Ecto neural progenitor cell (in vitro differentiated cells): ENCODE measurements around the gene ITGA1.
"Not testable (repeated sequence)": the region's sequence is repeated elsewhere in the genome, so short reads cannot be mapped to it uniquely, and the experiment has no call there.

ENCODE experiments used
- DNase-seq: peaks from one replicate; pipeline ENCODE4 v3.0.0-alpha.2; 2018; ENCODE audit warnings: low spot score

Gene ITGA1

DNA sequence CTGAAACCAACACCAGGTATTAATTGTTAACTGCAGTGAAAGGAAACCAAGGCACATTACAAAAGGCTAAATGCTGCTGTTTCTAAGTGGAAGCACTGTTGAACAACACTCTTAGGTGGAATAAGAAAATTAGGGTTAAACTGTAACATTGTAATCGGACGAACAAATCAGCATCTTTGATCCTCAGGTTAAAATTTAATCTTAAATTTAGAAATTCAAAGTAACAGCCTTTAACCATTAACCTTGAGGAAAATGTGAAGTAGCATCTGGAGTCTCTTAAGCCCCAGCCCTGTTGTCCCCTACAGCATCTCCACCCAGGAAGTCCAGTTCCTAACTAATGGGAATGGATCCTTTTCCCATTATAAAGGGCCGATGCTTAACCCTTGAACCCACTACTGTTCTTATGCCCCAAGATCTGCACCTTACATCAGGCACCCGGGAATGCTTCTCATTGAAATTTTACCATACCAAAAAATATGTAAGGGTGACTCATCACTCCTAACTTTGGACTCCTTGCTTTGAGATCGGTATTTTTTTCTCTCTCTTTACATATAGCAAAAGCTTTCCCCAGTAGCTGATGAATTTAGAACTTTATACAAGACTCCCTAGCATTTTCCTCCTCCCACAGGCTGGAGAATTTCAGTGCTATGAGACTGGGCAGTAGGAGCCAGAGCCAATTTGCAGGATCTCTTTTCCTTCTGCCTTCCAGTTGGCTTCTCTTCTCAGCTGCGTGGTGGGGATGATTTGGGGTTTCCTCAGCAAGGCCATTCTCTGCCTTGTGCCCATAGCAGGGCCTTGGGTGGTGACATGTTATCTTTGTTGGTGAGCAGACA, 169.4 kb downstream of the ITGA1 start:
- DNase-seq: no peak

DNA sequence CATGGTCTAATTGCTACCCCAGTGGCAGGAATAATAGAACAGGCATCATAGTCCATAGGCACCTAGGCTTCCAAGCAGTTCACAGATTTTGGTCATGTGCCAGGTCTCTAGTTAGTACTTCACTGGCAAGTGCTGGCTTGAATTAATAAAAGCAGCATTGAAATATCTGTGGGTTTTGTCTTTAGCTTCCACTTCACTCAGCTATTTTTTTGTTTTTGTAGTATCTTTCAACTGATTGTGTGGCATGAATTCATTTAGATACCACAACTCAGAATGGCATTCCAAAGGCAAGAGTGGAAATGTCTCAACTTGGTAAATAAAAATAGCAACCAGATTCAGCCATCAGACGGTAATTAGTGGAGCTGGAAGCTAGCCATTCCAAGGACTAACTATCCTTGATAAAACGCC, 173.6 kb downstream of the ITGA1 start:
- DNase-seq: no peak

DNA sequence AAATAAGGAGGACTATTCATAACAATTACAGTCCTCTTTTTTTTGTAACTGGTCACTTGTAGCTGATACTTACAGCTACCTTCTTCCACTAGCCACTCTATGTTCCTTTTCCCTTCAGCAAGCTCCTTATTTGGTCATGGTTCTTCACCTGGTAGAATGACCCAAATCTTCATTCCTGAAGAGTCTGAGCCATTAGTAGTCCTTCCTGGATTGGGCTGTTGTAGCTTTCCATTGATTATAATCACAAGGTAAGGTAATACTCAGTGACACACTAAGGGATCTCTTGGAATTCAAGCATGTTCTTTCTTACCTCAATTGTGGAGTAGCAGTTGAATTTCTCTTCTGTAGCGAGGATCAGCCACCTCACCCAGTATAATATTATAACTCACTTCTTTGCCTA, 175.9 kb downstream of the ITGA1 start:
- no peak for DNase-seq

DNA sequence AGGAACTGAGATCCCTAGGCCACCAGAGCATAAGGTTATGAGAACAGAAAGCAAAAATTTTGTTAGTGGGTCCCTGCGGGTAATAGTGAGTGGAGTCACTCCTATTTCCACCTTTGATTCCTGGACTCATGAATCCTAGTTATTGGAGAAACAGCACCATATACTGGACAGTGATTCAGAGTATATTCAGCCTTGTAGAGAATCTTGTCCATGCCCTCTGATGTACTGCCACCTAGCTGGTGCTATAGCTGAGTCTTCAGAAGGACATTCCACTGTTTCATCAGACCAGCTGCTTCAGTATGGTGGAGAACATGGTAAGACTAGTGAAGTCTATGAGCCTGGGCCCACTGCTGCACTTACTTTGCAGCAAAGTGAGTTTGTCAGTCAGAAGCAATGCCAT, 176.4 kb downstream of the ITGA1 start:
- DNase-seq: no peak

DNA sequence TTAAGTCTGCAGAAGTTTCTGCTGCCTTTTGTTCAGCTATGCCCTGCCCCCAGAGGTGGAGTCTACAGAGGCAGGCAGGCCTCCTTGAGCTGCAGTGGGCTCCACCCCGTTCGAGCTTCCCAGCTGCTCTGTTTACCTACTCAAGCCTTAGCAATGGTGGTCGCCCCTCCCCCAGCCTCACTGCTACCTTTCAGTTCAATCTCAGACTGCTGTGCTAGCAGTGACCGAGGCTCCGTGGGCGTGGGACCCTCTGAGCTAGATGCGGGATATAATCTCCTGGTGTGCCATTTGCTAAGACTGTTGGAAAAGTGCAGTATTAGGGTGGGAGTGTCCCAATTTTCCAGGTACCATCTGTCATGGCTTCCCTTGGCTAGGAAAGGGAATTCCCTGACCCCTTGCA, 188.4 kb downstream of the ITGA1 start:
- not testable (repeated sequence) for DNase-seq

DNA sequence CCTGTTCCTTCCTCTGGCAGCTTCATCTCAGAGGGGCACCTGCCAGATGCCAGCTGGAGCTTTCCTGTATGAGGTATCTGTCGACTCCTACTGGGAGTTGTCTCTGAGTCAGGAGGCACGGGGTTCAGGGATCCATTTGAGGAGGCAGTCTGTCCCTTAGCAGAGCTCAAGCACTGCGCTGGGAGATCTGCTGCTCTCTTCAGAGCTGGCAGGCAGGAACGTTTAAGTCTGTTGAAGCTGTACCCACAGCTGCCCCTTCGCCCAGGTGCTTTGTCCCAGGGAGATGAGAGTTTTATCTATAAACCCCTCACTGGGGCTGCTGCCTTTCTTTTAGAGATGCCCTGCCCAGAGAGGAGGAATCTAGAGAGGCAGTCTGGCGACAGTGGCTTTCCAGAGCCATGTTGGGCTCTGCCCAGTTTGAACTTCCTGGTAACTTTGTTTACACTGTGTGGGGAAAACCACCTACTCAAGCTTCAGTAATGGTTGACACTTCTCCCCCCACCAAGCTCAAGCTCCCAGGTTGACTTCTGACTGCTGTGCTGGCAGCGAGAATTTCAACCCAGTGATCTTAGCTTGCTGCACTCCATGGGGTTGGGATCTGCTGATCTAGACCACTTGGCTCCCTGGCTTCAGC, 189.7 kb downstream of the ITGA1 start:
- DNase-seq: no peak

DNA sequence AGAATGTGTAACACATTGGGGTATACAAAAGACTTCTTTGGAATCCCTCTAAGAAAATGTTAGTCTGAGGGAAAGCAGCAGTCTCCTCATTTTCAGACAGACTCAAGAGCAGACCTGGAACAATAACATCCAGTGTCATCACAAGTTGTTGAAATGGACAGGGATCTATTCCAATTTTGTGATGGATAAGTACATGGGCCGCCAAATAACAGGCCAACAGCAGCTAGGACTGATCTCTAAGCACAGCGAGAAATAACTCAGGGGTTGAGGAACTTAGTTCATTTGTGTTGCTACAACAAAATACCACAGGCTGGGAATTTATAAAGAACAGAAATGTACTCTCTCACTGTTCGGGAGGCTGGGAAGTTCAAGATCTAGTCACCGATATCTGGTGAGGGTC, 193.8 kb downstream of the ITGA1 start:
- no peak for DNase-seq

DNA sequence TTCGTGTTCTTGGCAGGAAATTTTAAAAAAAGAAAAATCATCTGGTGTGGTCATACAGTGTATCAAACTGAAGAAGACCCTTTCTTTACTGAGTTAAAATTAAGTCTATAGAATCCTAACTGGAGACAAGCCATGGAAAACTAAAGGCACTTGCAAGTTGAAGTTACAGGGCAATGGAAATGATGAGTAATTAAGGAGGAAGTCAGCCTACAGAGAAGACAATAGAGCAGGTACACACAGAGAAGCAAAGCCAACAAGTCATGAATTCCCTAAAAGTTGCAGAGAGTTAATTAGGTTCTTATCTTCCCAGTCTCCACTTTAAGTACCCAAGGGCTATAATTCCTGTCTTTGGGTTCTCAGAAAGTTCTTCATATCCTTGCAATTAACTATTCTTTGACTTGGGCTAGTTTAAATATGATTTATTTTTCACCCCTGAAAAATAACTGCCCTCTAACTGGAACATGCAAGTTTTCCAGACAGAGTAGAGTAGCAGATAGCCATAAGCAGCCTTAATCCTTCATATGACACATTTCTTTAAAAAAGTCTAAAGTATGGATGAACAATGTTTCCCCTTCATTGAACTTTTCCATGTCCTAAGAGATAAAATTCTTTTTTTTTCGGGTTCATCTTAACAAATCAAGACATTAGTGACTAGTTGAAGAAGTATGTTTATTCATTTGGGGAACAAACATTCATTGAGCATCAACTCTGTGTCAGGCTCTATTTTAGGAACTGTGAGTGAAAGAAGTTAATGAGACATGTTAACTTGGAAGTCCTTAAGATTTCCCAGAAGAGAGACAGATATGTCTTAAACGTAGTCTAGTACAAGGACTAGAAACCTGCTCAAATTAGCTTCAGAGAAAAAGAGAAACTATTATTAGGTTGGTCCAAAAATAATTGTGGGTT, 196.3 kb downstream of the ITGA1 start:
- DNase-seq: no peak

DNA sequence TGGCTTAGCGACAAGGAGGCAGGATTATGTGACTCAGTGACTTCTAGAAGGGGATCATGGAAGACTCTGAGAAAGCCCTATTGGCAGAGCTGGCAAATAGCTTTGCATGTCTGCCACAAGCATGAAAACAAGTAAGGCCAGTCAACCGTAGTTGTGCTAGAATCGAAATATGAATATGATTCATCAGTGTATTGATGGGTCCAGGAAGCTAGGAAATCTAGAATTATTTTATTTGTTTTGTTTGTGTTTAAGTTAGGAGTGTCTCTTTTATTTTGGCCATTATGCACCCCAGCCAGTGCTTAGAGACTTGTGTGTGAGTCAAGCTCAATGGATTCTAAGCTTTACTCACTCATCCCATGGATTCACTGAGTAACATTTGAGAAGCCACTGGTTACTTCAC, 197.6 kb downstream of the ITGA1 start:
- DNase-seq: no peak

DNA sequence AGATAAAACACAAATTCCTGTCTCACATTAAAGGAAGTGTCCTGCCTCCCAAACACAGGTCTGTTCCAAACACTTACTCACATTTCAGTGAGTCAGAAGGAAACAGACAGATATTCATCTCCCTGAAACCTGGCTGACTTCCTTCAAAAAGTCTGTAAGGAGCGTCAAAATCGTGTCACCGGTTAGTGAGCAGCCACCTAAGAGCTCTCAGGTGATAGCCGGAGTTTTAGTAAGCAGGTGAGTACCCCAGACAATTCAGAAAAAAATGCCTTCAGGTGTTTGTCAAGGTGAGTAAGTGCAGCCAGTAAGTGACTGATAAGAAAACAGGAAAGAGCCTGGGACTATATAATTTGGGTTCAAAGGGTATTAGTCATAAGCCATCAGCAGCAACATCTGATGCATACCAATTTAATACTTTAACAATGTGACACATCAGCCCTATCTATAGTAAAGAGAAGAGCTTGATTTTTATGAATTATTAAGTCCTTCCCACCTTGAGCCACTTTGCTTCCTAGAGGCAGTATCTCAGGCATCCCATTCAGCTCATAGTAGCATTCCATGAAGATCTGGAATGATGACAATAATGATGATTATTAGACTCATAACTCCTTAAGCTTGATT, 200.1 kb downstream of the ITGA1 start:
- no peak for DNase-seq

DNA sequence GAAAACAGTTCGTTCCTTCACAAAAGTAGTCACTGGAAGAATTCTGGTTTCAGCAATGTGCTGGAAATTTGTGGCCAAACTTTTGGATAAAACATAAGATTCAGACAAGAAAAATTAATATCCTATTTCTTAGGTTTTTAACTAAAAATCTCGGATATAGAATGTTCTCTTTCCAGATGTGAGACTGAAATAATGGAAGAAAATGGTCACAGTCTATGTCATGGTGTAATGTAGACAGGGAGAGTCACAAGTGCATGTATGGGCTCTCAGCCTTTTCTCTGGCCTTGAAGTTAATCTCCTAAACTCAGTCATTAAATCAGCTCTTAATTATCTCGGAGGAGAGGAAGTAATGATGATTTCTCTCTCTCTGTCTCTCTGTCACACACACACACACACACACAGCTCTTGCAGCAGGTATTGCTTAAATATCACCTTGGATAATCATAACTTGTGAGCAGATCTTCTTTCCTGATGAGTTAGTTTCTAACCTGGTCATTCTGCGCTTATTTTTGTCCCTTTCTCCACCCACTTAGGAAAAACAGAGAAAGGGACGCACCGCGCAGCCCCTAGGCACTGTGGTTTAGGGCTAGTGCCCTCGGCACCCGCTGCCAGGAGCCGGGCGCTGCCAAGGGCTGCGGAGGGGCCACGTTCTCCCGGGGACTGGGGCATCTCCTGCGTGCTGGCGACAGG, 200.8 kb downstream of the ITGA1 start:
- DNase-seq: no peak

DNA sequence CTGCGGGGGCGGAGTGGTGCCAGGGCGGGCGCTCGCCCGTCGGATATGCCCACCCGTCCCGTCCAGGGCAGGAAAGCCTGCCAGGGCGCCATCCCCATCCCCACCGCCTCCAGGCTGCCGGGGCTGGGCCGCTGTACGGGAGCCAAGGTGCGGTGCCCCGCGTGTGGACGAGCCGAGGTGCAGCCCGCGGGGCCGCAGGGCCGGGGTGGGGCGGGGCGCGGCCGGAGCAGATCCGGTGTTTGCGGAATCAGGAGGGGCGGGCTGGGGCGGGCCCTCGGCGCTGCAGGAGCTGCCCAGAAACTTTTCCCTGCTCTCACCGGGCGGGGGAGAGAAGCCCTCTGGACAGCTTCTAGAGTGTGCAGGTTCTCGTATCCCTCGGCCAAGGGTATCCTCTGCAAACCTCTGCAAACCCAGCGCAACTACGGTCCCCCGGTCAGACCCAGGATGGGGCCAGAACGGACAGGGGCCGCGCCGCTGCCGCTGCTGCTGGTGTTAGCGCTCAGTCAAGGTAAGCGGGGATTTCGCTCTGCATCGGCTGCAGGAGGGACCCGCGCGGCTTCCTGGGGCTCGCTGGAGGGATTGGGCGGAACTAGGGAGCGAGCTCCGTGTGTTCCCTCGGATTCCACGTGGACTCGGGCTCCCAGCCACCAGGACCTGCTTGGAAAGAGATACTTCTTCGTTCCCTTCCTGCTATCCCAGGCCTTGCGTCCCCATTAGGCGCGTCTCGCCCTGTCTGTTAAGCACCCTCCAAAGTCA, 201.5 kb downstream of the ITGA1 start, which contains the start of gene ITGA2:
TSS of gene ITGA2 (plus strand) at position 328 of the 756 bp plus-strand sequence. CDS start at position 445, 117 bp downstream.
- peak; percentile 73 for DNase-seq

DNA sequence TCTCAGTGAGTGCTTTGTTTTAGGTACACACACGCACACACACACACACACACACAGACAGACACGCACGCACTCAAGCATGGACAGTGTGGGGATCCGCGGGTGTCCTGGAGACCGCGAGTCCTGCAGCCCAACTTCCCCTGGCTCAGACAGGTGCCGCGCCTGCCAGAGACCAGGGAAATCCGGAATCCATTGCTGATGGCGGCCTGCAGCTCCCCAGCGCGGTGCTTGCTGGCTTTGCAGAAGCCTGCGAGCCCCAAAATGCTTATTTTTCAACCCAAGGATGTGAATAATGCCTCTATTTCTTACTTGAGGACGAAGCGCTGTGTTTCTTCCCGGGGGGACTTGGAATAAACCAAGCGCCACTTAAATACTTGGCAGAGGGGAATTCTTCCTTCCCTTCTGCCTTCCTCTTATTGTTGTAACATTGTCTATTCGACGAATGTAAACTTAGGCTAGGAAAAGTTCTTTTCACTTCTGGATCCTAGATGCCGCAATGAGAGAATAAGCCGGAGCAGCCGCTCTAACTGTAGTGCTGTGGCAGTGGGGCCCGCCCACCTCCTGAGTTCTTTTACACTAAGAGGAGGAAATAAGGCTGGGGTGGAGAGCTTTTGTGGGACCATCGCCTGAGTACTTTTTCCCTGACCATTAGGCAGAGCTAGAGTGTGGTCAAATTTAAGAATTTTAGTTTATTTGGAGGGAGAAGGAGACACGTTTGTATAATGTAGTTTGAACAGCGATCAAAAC, 202.2 kb downstream of the ITGA1 start:
- DNase-seq: peak; percentile 70

DNA sequence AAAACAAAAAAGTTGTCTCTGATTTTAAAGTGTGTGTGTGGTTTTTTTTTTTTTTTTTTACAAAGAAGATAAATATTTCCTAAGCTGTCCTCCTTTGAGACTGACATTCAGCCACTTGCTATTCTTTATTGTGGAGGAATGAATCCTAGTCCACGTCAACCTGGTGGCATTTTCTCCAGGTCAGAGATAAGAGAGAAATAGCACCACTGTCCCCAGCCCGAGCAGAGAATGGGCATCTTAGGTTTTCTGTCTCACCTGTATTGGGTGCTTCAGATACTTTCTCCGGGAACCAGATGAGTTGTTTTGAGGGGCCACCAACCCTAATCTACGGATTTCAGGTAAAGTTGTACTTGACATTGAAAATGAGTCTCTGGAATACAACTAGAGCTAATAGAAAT, 202.8 kb downstream of the ITGA1 start:
- DNase-seq: no peak

DNA sequence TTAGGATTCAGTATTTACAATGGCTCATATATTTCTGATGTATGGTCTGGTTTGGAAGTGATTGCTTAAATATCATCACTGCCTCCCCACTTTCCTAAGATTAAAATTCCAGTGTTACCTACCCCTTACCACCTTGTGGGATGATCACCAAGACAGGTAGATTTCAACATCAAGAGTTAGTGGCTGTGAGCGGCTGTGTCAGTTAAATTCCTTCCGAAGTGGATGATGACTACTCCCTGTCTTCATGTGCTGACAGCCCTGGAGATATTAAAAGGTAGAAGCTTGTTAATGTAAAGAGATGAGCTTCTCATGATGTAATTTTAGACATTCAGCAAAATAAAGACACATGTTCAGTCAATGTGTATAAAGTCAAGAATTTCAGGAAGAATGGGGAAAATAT, 205.7 kb downstream of the ITGA1 start:
- DNase-seq: no peak

DNA sequence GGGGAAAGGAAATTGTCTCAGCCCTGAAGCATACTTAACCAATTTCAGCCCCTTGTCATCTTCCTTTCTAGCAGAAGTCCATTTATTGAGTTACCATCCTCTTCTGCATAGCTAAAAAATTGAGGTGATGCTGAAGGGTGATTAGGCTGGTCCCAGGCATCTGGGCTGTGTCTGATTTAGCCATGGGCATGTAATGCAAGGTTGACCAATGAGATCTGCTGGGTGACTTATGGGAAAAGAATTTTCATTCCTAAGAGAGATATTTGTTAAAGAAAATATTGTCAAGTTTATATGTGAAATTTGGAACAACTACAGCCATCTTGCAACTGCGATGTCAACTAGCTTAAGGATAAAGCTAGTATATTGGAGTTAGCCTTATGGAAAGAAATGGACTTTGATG, 206.6 kb downstream of the ITGA1 start:
- DNase-seq: no peak

DNA sequence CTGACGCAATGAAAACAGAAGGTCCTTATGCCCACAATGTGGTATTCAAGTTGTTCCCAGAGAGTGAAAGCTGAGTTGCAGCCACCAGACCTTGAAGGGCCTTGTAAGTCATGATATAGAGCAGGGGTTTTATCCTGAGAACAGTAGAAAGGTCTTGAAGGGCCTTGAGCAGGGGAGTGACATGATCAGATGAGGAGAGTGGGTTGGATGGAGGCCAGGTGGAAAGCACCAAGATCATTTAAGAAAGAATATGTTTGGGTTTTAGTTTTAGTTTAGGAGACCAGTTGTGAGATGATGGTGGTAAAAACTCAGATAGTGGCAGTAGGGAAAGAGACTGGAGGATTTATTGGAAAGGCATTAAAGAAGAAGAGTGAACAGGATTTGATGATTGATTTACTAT, 207.4 kb downstream of the ITGA1 start:
- DNase-seq: no peak

DNA sequence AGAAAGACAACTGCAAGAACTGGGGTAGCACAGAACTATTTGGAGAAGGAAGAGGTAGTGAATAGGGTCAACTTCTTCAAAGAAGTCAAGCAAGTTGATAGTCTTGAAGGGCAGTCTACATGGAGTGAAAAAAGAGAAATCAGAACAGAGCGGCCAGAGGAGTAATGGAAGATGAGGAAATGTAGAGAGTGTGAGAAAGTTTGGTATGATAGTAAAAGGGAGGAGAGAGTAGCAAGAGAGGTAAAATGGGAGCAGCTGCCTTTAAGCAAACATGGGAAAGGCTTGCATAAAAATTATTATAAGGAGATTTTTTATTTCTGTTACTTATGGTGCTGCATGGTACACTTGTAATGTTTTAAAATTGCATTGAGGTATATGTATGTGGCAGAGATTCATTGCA, 208.2 kb downstream of the ITGA1 start:
- DNase-seq: no peak

DNA sequence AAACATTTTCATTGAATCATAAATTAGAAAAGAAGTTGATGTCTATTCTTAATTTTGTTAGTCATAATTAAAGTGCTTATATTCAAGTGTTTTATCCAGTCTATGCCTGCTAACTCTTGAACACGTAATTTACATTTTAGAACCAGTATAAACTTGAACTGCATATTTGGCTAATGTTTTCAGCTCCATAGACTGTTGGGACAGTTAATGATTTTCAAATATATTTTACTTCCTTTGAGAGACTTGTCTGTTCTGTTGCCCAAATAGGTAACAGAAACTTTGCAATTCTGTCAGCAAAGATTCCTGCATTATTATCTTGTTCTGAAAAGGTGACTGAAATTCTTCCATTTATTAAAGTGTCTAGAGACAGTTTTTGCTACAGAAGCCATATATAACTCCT, 209.3 kb downstream of the ITGA1 start:
- no peak for DNase-seq

DNA sequence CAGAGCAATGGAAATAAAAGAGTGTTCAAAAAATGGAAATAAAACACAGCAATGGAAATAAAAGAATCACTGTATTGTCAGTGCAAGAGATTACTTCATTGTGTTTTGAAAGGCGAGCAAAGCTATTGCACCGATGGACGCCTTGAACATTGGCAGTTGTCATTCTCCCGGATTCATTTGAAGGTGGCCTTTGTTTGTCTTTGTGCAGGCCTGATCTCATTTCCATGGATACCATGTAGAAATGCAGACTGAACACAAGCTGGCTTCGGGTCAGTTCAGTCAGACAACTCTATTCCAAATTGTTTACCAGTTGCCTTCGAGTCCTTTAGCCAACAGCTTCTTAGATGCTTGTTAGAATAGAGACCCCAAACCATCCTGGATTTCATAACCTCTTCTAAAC, 209.7 kb downstream of the ITGA1 start:
- DNase-seq: peak; percentile 56
